Left lobe of liver (tissue), 2 donors: Measurements from ENCODE around the gene TTC28. TPM values are rescaled to one million over a fixed set of nuclear protein-coding genes. Genes with fewer than 3 reads are reported as not detected.
A peak's percentile ranks its signal among the peaks of the same experiment; 100 is the strongest.

Source experiments
- ATAC-seq: fragments of 200-7000 bp; cut with Tn5 transposase; one replicate; pipeline ENCODE4 v1.9.1; 2020; ENCODE audit warnings: mild to moderate bottlenecking, moderate library complexity
- DNase-seq: peaks from one replicate; pipeline ENCODE4 v3.0.0-alpha.2; 2020; ENCODE audit warnings: low spot score
- total RNA-seq: library from RNA; stranded (reverse); gene quantifications from one replicate; pipeline ENCODE4 v1.2.1, GENCODE V29; 2021
- donor health status: DM: no; HTN: no; CAD: no; lungs with moderate emphysema.
- donor health status: DM: no; HTN: yes; CAD: no.

The TTC28 gene
- total RNA-seq, 1 donor from 2014 or later = 12.3 TPM

DNA sequence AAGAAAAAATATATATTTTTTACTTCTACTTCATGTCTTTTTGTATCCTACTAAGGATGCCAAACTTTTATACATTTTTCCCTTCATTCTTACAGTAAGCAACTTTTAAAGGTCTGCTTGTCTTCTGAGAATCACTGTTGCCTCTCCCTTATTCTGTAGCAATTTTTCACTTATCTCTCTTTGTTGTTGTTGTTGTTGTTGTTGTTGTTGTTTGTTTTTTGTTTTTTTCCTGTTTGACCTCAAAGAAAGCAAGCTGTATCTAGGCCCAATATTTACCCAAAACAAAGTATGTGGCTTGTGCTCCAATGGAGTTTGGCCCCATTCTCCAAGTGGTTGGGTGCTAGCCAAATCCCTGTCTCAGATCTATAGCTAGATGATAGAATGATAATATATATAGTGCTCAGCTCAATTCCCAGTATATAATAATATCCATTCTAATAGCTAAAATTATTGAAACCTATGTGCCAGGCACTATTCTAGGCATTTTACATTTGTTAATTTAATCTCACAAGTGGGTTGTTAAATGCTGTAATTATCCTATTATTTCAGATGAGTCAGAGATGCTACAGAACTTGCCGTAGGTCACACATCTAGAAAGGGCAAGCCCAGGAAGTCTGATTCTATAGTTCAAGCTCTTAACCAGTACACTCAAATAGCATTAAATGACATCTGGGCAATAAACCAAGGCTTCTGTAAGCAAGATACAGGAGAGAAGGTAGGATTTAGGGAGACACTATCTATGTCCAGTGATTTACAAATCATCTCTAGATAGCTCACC, 555.5 kb downstream of the TTC28 start:
- ATAC-seq = no peak
- no peak for DNase-seq

GRCh38 chr22:28120691-28121592, 558.7 kb downstream of the TTC28 start:
- DNase-seq (no peak), ATAC-seq (no peak)

DNA sequence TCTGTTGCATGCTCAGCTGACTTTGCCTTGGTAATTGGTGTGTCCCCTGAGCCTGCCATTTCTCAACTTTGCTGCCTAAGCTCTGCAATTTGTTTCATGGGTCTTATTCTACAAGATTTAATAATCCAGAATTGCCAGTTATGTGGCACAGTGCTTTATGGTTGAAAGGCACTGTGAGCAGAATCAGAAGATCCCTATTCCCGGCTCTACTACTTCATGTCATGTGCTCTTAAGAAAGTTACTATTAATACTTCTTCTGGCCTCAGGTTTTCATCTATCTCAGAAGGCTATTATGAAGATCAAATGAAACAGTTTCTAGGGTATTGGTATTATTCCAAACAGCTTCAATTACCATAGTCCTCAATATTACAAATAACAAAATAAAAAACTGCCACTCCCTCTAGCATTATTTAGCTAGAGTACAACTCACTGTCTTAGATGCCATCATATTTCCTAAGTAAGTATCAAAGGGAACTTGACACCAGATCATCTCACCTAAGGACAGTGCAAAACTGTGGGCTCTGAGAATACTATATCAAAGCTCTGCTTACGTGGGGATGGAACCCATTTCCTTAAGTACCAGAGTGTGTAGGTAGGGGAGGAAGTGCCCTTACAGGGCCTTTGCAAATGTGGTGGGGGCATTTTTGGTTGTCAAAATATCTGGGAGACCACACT, 560.5 kb downstream of the TTC28 start:
- DNase-seq = no peak

DNA sequence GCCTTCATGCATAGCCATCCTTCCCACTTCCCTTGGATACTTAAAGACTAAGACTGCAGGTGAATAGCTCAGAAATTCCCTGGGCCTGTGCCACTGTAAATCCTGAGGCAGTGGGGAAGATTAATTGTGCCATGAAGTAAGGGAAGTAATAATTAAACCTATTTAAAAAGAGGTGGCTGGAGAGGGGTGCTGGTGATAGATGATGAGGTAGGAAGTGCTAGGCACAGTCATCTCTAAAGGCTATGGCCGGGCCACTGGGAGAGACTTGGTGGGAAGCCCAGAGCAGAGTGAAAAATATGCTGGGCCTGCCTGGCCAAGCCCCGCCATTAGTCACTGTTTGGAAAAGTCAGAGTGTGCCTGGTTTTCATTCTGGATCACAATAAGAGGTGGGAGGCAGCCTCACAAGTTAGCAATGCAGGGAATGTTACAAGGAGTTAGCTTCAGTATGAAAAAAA, 563.4 kb downstream of the TTC28 start:
- DNase-seq (no peak), ATAC-seq (no peak)

More for the DNA sequence above, 560.5 kb downstream of the TTC28 start:
- ATAC-seq = no peak

DNA sequence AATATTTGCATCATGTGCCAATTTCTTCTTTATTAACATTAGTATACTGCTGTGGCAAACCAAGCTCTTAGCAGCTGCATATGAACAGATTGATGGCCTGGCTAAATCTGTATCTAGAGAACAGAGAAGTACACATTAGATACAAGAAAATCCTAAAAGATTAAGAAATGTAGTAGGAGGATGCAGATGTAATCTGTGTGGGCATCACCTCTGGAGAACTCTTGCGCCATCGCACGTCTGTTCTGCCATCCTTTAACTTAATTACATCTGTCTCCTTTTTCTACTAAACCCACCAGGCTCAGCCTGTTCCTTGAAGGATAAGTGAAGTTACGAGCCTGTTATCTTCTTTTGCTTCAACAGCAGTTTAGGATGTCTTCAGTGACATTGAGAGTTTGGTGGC, 564.2 kb downstream of the TTC28 start:
- no peak for ATAC-seq
- no peak for DNase-seq

GRCh38 chr22:28112548-28113043, 567.0 kb downstream of the TTC28 start:
- DNase-seq (no peak), ATAC-seq (peak; percentile 55)

DNA sequence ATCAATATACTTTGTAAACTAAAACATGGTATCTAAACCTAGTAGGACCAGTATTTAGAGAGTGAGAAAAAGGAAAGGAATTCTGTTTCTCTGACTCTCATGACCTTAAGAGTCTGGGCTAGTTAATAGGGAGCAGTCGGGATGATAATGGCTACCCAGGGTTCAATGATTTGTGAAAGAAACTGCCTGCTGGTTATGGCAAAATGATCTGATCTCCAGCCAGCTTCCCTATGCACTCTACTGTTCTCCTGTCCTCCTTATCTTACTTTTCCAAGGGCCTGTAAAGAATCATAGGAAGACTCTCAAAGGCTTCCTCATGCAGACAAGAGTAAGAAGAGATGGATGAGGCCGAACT, 567.5 kb downstream of the TTC28 start:
- DNase-seq (no peak), ATAC-seq (no peak)

DNA sequence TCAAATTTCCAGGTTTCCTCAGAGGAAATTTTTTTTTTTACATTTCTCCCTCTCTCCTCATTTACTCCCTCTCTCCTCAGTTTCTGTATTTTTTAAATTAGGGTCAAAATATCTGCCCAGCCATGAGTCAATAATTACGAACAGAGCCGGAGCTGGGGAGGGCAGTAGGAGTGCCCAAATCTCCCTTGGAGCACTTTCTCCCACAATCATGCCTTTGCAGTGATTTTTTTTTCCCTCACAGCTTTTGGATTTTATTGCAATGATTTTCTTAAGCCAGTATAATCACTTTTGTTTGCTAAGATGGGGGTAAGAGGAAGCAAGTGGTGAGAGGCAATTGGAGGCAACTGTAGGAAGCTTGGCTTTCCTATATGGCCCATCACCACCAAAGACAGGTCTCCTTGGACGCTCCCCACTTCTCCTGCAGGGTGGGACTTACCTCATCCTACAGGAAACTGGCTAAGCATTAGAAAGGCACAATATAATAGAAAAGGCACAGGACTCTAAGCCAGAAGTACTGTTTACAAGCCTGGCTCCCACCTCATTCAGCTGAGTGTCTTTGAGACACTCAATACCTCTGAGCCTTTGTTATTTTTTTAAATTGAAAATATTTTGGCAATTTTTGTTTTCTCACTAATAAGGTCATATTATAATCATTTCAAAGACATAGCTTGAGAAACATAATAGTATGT, 568.0 kb downstream of the TTC28 start:
- DNase-seq (no peak), ATAC-seq (no peak)

DNA sequence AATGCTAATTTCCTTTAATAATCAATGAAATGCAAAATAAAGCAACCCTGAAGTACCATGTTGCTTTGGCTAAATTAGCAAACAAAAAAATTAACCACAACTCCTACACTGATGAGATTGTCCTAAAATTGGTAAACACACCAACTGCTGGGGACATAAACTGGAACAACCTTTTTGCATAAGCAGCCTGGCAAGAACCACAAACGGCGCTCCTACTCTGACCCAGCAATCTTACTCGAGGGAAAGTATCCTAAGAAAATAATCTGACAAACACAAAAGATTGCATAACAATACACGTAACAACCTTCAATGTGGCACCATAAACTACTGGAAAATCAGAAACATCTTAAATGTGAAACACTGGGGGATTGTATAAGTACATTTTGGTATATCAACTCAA, 570.8 kb downstream of the TTC28 start:
- ATAC-seq (no peak), DNase-seq (no peak)

GRCh38 chr22:28106617-28107016, 573.0 kb downstream of the TTC28 start:
- DNase-seq (no peak), ATAC-seq (no peak)

GRCh38 chr22:28105988-28106387, 573.7 kb downstream of the TTC28 start:
- ATAC-seq (no peak), DNase-seq (no peak)

- DNase-seq = no peak
- ATAC-seq = no peak
Observed at GRCh38 chr22:28105413-28105812, 574.2 kb downstream of the TTC28 start.

DNA sequence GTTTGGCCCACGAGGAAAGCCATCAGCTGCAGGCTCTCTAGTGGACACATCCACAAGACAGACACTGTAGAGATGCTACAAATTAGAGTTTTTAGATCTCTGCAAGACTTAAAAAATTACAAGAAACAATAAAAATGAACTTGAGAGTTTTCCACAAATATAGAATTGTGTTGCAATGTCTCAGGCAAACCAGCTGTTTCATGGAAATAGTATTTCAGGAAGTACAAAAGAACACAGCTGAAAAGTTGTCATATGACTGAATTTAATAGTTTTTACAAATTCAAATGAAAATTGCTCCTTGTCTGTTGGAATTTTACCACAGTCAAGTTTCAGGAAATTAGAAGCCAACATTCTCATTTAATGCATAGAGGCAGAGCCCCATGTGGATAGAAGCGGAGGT, 576.0 kb downstream of the TTC28 start:
- DNase-seq (no peak), ATAC-seq (no peak)

- no peak for DNase-seq
- ATAC-seq = no peak
Observed at GRCh38 chr22:28102151-28102812, 577.4 kb downstream of the TTC28 start.

- DNase-seq = no peak
- no peak for ATAC-seq
Observed at GRCh38 chr22:28097627-28098026, 582.0 kb downstream of the TTC28 start.

DNA sequence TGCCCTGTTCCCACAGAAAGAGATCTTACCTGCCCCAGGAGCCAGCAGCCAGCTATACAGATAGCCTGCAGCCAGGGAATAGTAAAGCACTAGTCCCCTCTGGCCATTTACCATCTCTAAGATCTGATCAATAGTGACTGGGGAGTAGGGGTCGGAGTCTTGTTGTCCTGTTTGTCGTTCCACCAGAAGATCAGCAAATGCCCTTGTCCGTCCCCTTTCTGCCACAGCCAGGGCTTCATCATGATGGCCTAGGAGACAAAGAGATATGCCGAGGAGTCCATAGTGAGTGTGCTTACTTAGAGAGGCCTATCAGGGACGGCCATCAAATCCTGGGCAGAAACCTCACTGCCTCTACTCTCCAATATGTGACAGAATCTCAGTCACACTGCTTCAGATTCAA, 583.5 kb downstream of the TTC28 start:
- ATAC-seq = no peak

DNA sequence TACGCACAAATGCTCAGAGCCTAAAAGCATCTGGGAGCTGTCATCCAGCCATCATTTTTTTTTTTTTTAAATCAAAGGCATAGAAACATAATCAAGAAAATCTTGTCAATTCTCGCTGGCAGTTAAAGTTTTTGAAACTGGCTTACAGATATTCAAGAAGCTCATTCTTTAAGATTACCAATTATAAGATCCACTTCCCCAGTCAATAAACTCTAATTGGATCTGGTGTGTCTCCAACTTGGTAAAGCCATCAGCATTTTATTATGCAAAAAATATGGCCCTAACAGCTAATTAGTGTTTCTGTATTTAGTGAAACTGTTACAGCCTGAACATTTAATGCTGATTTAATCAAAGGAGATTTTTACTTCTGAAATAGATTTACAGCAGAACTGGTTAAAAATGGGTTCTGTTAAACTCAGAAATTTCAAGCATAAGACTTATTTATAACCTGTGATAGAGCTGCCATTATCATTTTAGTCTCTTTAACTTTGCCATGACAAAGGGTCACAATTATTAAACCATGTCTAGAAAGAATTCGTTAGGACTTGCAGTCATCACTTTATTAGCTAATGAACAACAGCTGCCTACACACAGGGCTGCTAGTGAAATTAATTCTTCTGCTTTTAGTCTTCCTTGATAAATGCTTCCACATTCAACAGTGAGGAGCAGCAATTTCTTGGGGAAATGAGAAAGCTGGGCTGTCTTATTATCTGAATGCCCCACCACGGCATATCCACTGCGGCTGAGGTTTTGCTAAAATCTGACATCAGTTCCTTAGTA, 584.1 kb downstream of the TTC28 start:
- DNase-seq (no peak), ATAC-seq (no peak)

More for the DNA sequence above, 583.5 kb downstream of the TTC28 start:
- DNase-seq = no peak

DNA sequence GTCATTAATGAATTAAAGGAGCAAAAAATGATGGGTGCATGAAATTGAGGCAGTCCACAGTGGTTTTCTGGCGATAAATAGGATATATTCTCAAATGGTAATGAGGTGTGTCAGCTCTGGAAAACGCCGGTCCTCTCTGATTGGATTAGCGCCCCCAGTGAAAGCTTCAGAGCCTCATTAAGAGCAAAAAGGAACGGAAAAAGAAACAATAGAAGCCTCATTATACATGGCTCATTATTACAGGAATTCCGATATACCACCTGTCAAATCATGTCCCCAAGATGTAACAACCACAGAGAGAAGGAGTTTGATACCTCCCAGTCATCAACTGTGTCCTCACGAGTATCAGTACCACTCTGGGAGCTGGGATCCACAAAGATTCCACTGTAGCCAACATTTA, 584.9 kb downstream of the TTC28 start:
- ATAC-seq (no peak), DNase-seq (no peak)

DNA sequence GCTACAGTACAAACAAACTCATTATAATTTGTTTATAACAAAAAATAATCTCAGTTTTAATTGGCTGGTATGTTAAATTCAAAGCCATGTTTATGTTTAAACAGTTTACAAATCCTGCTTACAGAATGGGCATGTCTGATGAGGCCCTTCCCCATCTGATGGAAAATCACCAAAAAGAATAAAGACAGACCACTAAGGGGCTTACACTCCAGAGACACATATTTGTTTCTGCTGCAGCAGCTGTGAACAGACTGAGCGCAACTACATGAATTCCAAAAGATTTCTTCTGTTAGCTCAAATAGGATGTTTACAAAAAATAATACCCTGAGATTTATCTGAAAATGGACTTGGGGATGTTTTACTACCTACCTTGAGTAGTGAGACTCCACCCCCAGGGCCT, 585.9 kb downstream of the TTC28 start:
- DNase-seq (no peak), ATAC-seq (no peak)
